ENCODE results near the gene GJC1.

GJC1 gene

GRCh38 chr17:44766409-44767038 is 63.6 kb downstream of the GJC1 start:
- Histone ChIP-seq H3K27me3 (ENCODE audit: insufficient read depth, low read length) (no peaks in the 10 kb centered on the region; the same call in 1 of the 2 replicates), H3K4me1 (ENCODE audit: insufficient read depth, low read length) (0 out of 2 replicates have a peak, but pooled peaks cover 7% of the 10 kb centered on the region), H3K36me3 (ENCODE audit: insufficient read depth, low read length) (no peaks in the 10 kb centered on the region), H3K9ac (ENCODE audit: low read depth, low read length) (no peak overlapping the region), H3K4me3 (ENCODE audit: low read length) (no peak overlapping the region), H3K9me3 (ENCODE audit: insufficient read depth, low read depth, low read length) (no peaks in the 10 kb centered on the region), H3K27ac (ENCODE audit: low read depth, low read length) (no peak overlapping the region)
- 78% methylated on average over 8 of the region's 8 CpGs for WGBS

GRCh38 chr17:44765965-44766364 is 64.1 kb downstream of the GJC1 start:
- H3K27me3 ChIP-seq (ENCODE audit: insufficient read depth, low read length), result no peaks in the 10 kb centered on the region; the same call in 1 of the 2 replicates
- H3K9ac ChIP-seq (ENCODE audit: low read depth, low read length), result no peak overlapping the region
- 73% methylated on average over 11 of the region's 11 CpGs for WGBS
- no peaks in the 10 kb centered on the region for H3K36me3 ChIP-seq (ENCODE audit: insufficient read depth, low read length)
- H3K4me3 ChIP-seq (ENCODE audit: low read length), result no peak overlapping the region
- 0 out of 2 replicates have a peak, but pooled peaks cover 7% of the 10 kb centered on the region for H3K4me1 ChIP-seq (ENCODE audit: insufficient read depth, low read length)
- no peaks in the 10 kb centered on the region for H3K9me3 ChIP-seq (ENCODE audit: insufficient read depth, low read depth, low read length)
- H3K27ac ChIP-seq (ENCODE audit: low read depth, low read length), result no peak overlapping the region

- no peaks in the 10 kb centered on the region for H3K9me3 ChIP-seq (ENCODE audit: insufficient read depth, low read depth, low read length)
- WGBS, result 87% methylated on average over 5 of the region's 5 CpGs
- H3K36me3 ChIP-seq (ENCODE audit: insufficient read depth, low read length), result no peaks in the 10 kb centered on the region
- H3K9ac ChIP-seq (ENCODE audit: low read depth, low read length), result no peak overlapping the region
- no peak overlapping the region for H3K27ac ChIP-seq (ENCODE audit: low read depth, low read length)
- H3K4me3 ChIP-seq (ENCODE audit: low read length), result no peak overlapping the region
- H3K27me3 ChIP-seq (ENCODE audit: insufficient read depth, low read length), result peaks cover 22% of the 10 kb centered on the region
- 0 out of 2 replicates have a peak, but pooled peaks cover 7% of the 10 kb centered on the region for H3K4me1 ChIP-seq (ENCODE audit: insufficient read depth, low read length)
Measured at GRCh38 chr17:44763170-44763569, 66.9 kb downstream of the GJC1 start.

- no peak overlapping the region for H3K27ac ChIP-seq (ENCODE audit: low read depth, low read length)
- no peak overlapping the region for H3K4me3 ChIP-seq (ENCODE audit: low read length)
- peaks cover 32% of the 10 kb centered on the region for H3K27me3 ChIP-seq (ENCODE audit: insufficient read depth, low read length)
- no peaks in the 10 kb centered on the region for H3K4me1 ChIP-seq (ENCODE audit: insufficient read depth, low read length)
- 86% methylated on average over 17 of the region's 17 CpGs for WGBS
- H3K9ac ChIP-seq (ENCODE audit: low read depth, low read length), result no peak overlapping the region
- H3K36me3 ChIP-seq (ENCODE audit: insufficient read depth, low read length), result no peaks in the 10 kb centered on the region
- no peaks in the 10 kb centered on the region for H3K9me3 ChIP-seq (ENCODE audit: insufficient read depth, low read depth, low read length)
Measured at GRCh38 chr17:44761932-44762810, 67.9 kb downstream of the GJC1 start.

- H3K27me3 ChIP-seq (ENCODE audit: insufficient read depth, low read length), result peaks cover 39% of the 10 kb centered on the region
- 78% methylated on average over 13 of the region's 13 CpGs for WGBS
Measured at GRCh38 chr17:44760474-44761308, 69.4 kb downstream of the GJC1 start.

GRCh38 chr17:44759916-44760243 is 70.2 kb downstream of the GJC1 start:
- H3K4me1 ChIP-seq (ENCODE audit: insufficient read depth, low read length), result no peaks in the 10 kb centered on the region
- H3K9me3 ChIP-seq (ENCODE audit: insufficient read depth, low read depth, low read length), result no peaks in the 10 kb centered on the region
- peaks cover 39% of the 10 kb centered on the region for H3K27me3 ChIP-seq (ENCODE audit: insufficient read depth, low read length)
- no peak overlapping the region for H3K27ac ChIP-seq (ENCODE audit: low read depth, low read length)
- H3K36me3 ChIP-seq (ENCODE audit: insufficient read depth, low read length), result no peaks in the 10 kb centered on the region
- no peak overlapping the region for H3K9ac ChIP-seq (ENCODE audit: low read depth, low read length)
- 0 out of 2 replicates have a peak overlapping the region, but pooled peaks have one; percentile 48 for H3K4me3 ChIP-seq (ENCODE audit: low read length)
- WGBS, result 63% methylated on average over 3 of the region's 3 CpGs

More at GRCh38 chr17:44760474-44761308, 69.4 kb downstream of the GJC1 start:
- H3K9me3 ChIP-seq (ENCODE audit: insufficient read depth, low read depth, low read length), result no peaks in the 10 kb centered on the region
- H3K4me3 ChIP-seq (ENCODE audit: low read length), result no peak overlapping the region
- no peaks in the 10 kb centered on the region for H3K36me3 ChIP-seq (ENCODE audit: insufficient read depth, low read length)
- no peaks in the 10 kb centered on the region for H3K4me1 ChIP-seq (ENCODE audit: insufficient read depth, low read length)
- no peak overlapping the region for H3K9ac ChIP-seq (ENCODE audit: low read depth, low read length)
- no peak overlapping the region for H3K27ac ChIP-seq (ENCODE audit: low read depth, low read length)

- H3K27ac ChIP-seq (ENCODE audit: low read depth, low read length), result no peak overlapping the region
- peaks cover 42% of the 10 kb centered on the region for H3K27me3 ChIP-seq (ENCODE audit: insufficient read depth, low read length)
- peak overlapping the region; percentile 48 for H3K4me3 ChIP-seq (ENCODE audit: low read length)
- no peaks in the 10 kb centered on the region for H3K4me1 ChIP-seq (ENCODE audit: insufficient read depth, low read length)
- H3K9ac ChIP-seq (ENCODE audit: low read depth, low read length), result 0 out of 2 replicates have a peak overlapping the region, but pooled peaks have one; percentile 1
- H3K36me3 ChIP-seq (ENCODE audit: insufficient read depth, low read length), result no peaks in the 10 kb centered on the region
- 9% methylated on average over 54 of the region's 60 CpGs for WGBS
- no peaks in the 10 kb centered on the region for H3K9me3 ChIP-seq (ENCODE audit: insufficient read depth, low read depth, low read length)
Measured at GRCh38 chr17:44759086-44759915, 70.8 kb downstream of the GJC1 start.

GRCh38 chr17:44758414-44759085 is 71.5 kb downstream of the GJC1 start, which contains the start of gene ADAM11:
Gene ADAM11 (plus strand): TSS chr17:44758988. CDS start chr17:44759200, 212 bp downstream.
- Histone ChIP-seq H3K27ac (ENCODE audit: low read depth, low read length) (no peak within 1 kb of the TSS), H3K4me1 (ENCODE audit: insufficient read depth, low read length) (no peaks in the 10 kb centered on the region), H3K9me3 (ENCODE audit: insufficient read depth, low read depth, low read length) (no peaks in the 10 kb centered on the region), H3K4me3 (ENCODE audit: low read length) (peak within 1 kb of the TSS; percentile 49), H3K9ac (ENCODE audit: low read depth, low read length) (0 out of 2 replicates have a peak within 1 kb of the TSS, but pooled peaks have one; percentile 1), H3K27me3 (ENCODE audit: insufficient read depth, low read length) (peaks cover 42% of the 10 kb centered on the region), H3K36me3 (ENCODE audit: insufficient read depth, low read length) (no peaks in the 10 kb centered on the region)
- WGBS, result 4% methylated on average over 70 of the region's 74 CpGs

GRCh38 chr17:44757918-44758413 is 72.1 kb downstream of the GJC1 start:
- H3K36me3 ChIP-seq (ENCODE audit: insufficient read depth, low read length), result no peaks in the 10 kb centered on the region
- H3K27me3 ChIP-seq (ENCODE audit: insufficient read depth, low read length), result peaks cover 42% of the 10 kb centered on the region
- H3K9ac ChIP-seq (ENCODE audit: low read depth, low read length), result no peak overlapping the region
- no peak overlapping the region for H3K27ac ChIP-seq (ENCODE audit: low read depth, low read length)
- peak overlapping the region; percentile 49 for H3K4me3 ChIP-seq (ENCODE audit: low read length)
- H3K4me1 ChIP-seq (ENCODE audit: insufficient read depth, low read length), result no peaks in the 10 kb centered on the region
- 53% methylated on average over 5 of the region's 5 CpGs for WGBS
- H3K9me3 ChIP-seq (ENCODE audit: insufficient read depth, low read depth, low read length), result no peaks in the 10 kb centered on the region

Data from HUES64 (cell line).